IMR-90 (cell line): Measurements from ENCODE around the gene LTBP4. TPM values are rescaled to one million over a fixed set of nuclear protein-coding genes. Genes with fewer than 3 reads are reported as not detected.
"Not testable (repeated sequence)": the region's sequence is repeated elsewhere in the genome, so short reads cannot be mapped to it uniquely, and the experiment has no call there.

Experiments
- ATAC-seq: fragments of 200-7000 bp; cut with Tn5 transposase; 2 replicates; pipeline ENCODE4 v1.9.1; 2020; ENCODE audit warnings: low read depth, mild to moderate bottlenecking, moderate library complexity
- BruUV-seq: library from RNA; stranded (reverse); fragments of 400-500 nt; replicated peaks from 2 replicates; lab custom pipeline; 2021; lab: Mats Ljungman, UMichigan
- CTCF ChIA-PET: fragments of 300-600 bp; formaldehyde crosslinking; extraction: SDS; loops from one replicate; lab custom pipeline; 2021; ENCODE audit warnings: antibody characterized with exemption; lab: Yijun Ruan, JAX
- POLR2A ChIA-PET: fragments of 300-600 bp; sonication (Branson Sonifier 250); formaldehyde crosslinking; loops from one replicate; lab custom pipeline; 2022; ENCODE audit warnings: antibody characterized with exemption; ENCODE audit not compliant: unreplicated experiment; lab: Charles Lee
- DNase-seq: peaks from one replicate; pipeline ENCODE4 v3.0.0; 2013
- H2AFZ ChIP-seq: replicated peaks from 2 replicates; pipeline ENCODE3; 2013; ENCODE audit warnings: low read length, mild to moderate bottlenecking; ENCODE audit not compliant: poor library complexity
- H2AK5ac ChIP-seq: 2 replicates; pipeline ENCODE4 v1.6.1; 2013; ENCODE audit warnings: low read depth, low read length, inconsistent platforms
- H2AK9ac ChIP-seq: replicated peaks from 2 replicates; pipeline ENCODE3; 2013; ENCODE audit warnings: mild to moderate bottlenecking, low read depth, low read length, moderate library complexity; ENCODE audit not compliant: poor library complexity
- H2BK120ac ChIP-seq: 2 replicates; pipeline ENCODE4 v1.6.1; 2013; ENCODE audit warnings: low read depth, low read length, inconsistent platforms
- H2BK15ac ChIP-seq: 3 replicates; pipeline ENCODE4 v1.6.1; 2013; ENCODE audit warnings: low read depth, low read length, inconsistent platforms
- H2BK20ac ChIP-seq: 2 replicates; pipeline ENCODE4 v1.6.1; 2013; ENCODE audit warnings: low read depth, mild to moderate bottlenecking, inconsistent platforms, low read length, moderate library complexity
- H2BK5ac ChIP-seq: 2 replicates; pipeline ENCODE4 v1.6.1; 2013; ENCODE audit warnings: mild to moderate bottlenecking, low read depth, low read length, inconsistent platforms; ENCODE audit not compliant: poor library complexity, severe bottlenecking
- H3K14ac ChIP-seq: replicated peaks from 2 replicates; pipeline ENCODE4 v1.6.1; 2013; ENCODE audit warnings: low read depth, low read length, inconsistent platforms
- H3K18ac ChIP-seq: 2 replicates; pipeline ENCODE4 v1.6.1; 2013; ENCODE audit warnings: low read depth, low read length, control low read depth
- H3K23ac ChIP-seq: 2 replicates; pipeline ENCODE4 v1.6.1; 2013; ENCODE audit warnings: low read depth, low read length, inconsistent platforms
- H3K27ac ChIP-seq: 2 replicates; pipeline ENCODE4 v1.5.1; 2013; ENCODE audit warnings: mild to moderate bottlenecking, control low read depth, low read length; ENCODE audit not compliant: insufficient read depth
- H3K27me3 ChIP-seq: 2 replicates; pipeline ENCODE4 v1.6.1; 2013; ENCODE audit warnings: low read length; ENCODE audit not compliant: control insufficient read depth, insufficient read depth
- H3K36me3 ChIP-seq: 2 replicates; pipeline ENCODE4 v1.6.1; 2013; ENCODE audit warnings: low read length, mixed read lengths; ENCODE audit not compliant: control insufficient read depth, insufficient read depth
- H3K4ac ChIP-seq: 2 replicates; pipeline ENCODE4 v1.6.1; 2013; ENCODE audit warnings: low read depth, low read length, inconsistent platforms
- H3K4me1 ChIP-seq: 2 replicates; pipeline ENCODE4 v1.6.1; 2013; ENCODE audit warnings: low read length, mixed read lengths; ENCODE audit not compliant: control insufficient read depth, insufficient read depth
- H3K4me2 ChIP-seq: 2 replicates; pipeline ENCODE4 v1.6.1; 2013; ENCODE audit warnings: low read depth, mild to moderate bottlenecking, control low read depth, low read length, moderate library complexity
- H3K4me3 ChIP-seq: 2 replicates; pipeline ENCODE4 v1.5.1; 2013; ENCODE audit warnings: low read depth, mild to moderate bottlenecking, control low read depth, low read length, moderate library complexity; ENCODE audit not compliant: insufficient read depth
- H3K56ac ChIP-seq: 2 replicates; pipeline ENCODE4 v1.6.1; 2013; ENCODE audit warnings: low read length, inconsistent platforms; ENCODE audit not compliant: insufficient read depth; ENCODE audit errors: extremely low read depth
- H3K79me1 ChIP-seq, 2 experiments: 2 replicates each; pipeline ENCODE4 v1.6.1; 2013; ENCODE audit warnings: low read length in 2 of 2, inconsistent platforms in 1 of 2, low read depth in 1 of 2
- H3K9ac ChIP-seq: 2 replicates; pipeline ENCODE4 v1.6.1; 2013; ENCODE audit warnings: low read depth, low read length, control low read depth
- H3K9me1 ChIP-seq: 2 replicates; pipeline ENCODE4 v1.6.1; 2013; ENCODE audit warnings: low read length, inconsistent platforms; ENCODE audit not compliant: insufficient read depth
- H3K9me3 ChIP-seq: 2 replicates; pipeline ENCODE4 v1.6.1; 2013; ENCODE audit warnings: low read length; ENCODE audit not compliant: control insufficient read depth, insufficient read depth
- H4K20me1 ChIP-seq: 2 replicates; pipeline ENCODE4 v1.6.1; 2013; ENCODE audit warnings: low read length, inconsistent platforms; ENCODE audit not compliant: insufficient read depth
- H4K5ac ChIP-seq: 2 replicates; pipeline ENCODE4 v1.6.1; 2013; ENCODE audit warnings: mild to moderate bottlenecking, low read depth, low read length, control low read depth
- H4K8ac ChIP-seq, 2 experiments: 2 replicates each; pipeline ENCODE4 v1.6.1; 2013; ENCODE audit warnings: low read depth in 2 of 2, low read length in 2 of 2, control low read depth in 1 of 2, inconsistent platforms in 1 of 2
- H4K91ac ChIP-seq: 2 replicates; pipeline ENCODE4 v1.6.1; 2013; ENCODE audit warnings: low read depth, low read length, inconsistent platforms; ENCODE audit not compliant: insufficient read depth
- RCOR1 ChIP-seq: IDR thresholded peaks from 2 replicates; pipeline ENCODE4 v1.6.1; 2012; ENCODE audit warnings: mild to moderate bottlenecking, low read length, improper control_type of control experiment; ENCODE audit not compliant: insufficient replicate concordance
- RFX5 ChIP-seq: IDR thresholded peaks from 2 replicates; pipeline ENCODE4 v1.8.0; 2012; ENCODE audit warnings: low read depth, mild to moderate bottlenecking, low read length, moderate library complexity
- WGBS, 2 experiments: methylation state at CpG; one replicate each; pipeline versions ENCODE4 v1.1.5 to v1.1.7; 2013; ENCODE audit warnings: missing lambda C conversion rate in 2 of 2; ENCODE audit not compliant: insufficient read length in 1 of 2; ENCODE audit errors: extremely low coverage in 2 of 2; 5-methylcytosine and 5-hydroxymethylcytosine counted together
- dilution Hi-C: fragments of 300-500 bp; cut with HindIII; formaldehyde crosslinking; loops from one replicate; pipeline ENCODE4 v1.14.3; 2018; ENCODE audit warnings: low sequenced_read_pairs; ENCODE audit not compliant: unreplicated experiment
- in situ Hi-C: fragments of 300-500 bp; cut with MboI; formaldehyde crosslinking; loops from 3 replicates; pipeline ENCODE4 v1.14.3; 2019; ENCODE audit warnings: low sequenced_read_pairs, inconsistent platforms, mixed read lengths
- intact Hi-C: fragments of 100-400 bp; cut with micrococcal nuclease; formaldehyde crosslinking; loops from 2 replicates; pipeline ENCODE4 v1.10.0; 2022
- polyA plus RNA-seq, 3 experiments: library from polyadenylated mRNA; depleted of rRNA; stranded (reverse); fragments of >200 nt; gene quantifications; 2 replicates each; pipeline ENCODE4 v1.2.3, GENCODE V29; 2012; ENCODE audit warnings: low replicate concordance in 1 of 3
- total RNA-seq: library from RNA; depleted of rRNA; stranded (reverse); fragments of >200 nt; gene quantifications from 2 replicates; pipeline ENCODE4 v1.2.3, GENCODE V29; 2012

The LTBP4 gene
- total and polyA plus RNA-seq, 2 of the 4 experiments (the other 2 are of a cell fraction): 14.7 to 70.3 TPM

- H2AK5ac ChIP-seq: peak overlapping the region; percentile 95
- H4K5ac ChIP-seq: peak overlapping the region; percentile 39
- ATAC-seq (peak; percentile 3; the same call in 1 of the 2 replicates), DNase-seq (peak; percentile 74)
- H2BK120ac ChIP-seq: peak overlapping the region; percentile 93
- H3K23ac ChIP-seq: 0 out of 2 replicates have a peak overlapping the region, but pooled peaks have one; percentile 65
- H3K79me1 ChIP-seq: no peaks in the 10 kb centered on the region
- H4K8ac ChIP-seq: peak overlapping the region; percentile 54 to 91; a peak in 3 of 4 replicates
- whole genome bisulfite sequencing, 2 experiments: 65% methylated on average over 4 of the region's 8 CpGs; no CpG with 5 or more reads in 1 of the 2 experiments
- H3K56ac ChIP-seq: no peak overlapping the region
- H2AFZ ChIP-seq: peak overlapping the region; percentile 78
- no peak overlapping the region; the same call in 1 of the 2 replicates for H3K9ac ChIP-seq
- no peaks in the 10 kb centered on the region for H4K20me1 ChIP-seq
- dilution Hi-C loops: no loop called here
- H3K36me3 ChIP-seq: no peaks in the 10 kb centered on the region
- no TSS peak for BruUV-seq
- no peaks in the 10 kb centered on the region for H3K9me1 ChIP-seq
- H2AK9ac ChIP-seq: no peak overlapping the region
- H3K4me3 ChIP-seq: no peak overlapping the region
- H3K4me2 ChIP-seq: no peak overlapping the region
- peak overlapping the region; percentile 94 for H2BK20ac ChIP-seq
- in situ Hi-C loops: loop anchor here (10.0 to 25.0 kb wide), 2 partner anchors 494 to 611 kb away; partner anchors contain the start of gene HNRNPUL1
- peak overlapping the region; percentile 90 for H3K14ac ChIP-seq
- H3K27me3 ChIP-seq: no peaks in the 10 kb centered on the region
- POLR2A ChIA-PET: no interaction called here
- peak overlapping the region; percentile 49 for H3K18ac ChIP-seq
- peak overlapping the region; percentile 45; the same call in 2 of the 3 replicates for H2BK15ac ChIP-seq
- peak overlapping the region; percentile 86; the same call in 1 of the 2 replicates for H4K91ac ChIP-seq
- CTCF ChIA-PET: interaction anchor here (0.8 to 1.5 kb wide), 2 partner anchors 13 to 169 kb away, joined by 4 to 7 read pairs; no protein-coding TSS in a partner anchor
- peaks cover 10% of the 10 kb centered on the region for H3K4me1 ChIP-seq
- no peak overlapping the region for H2BK5ac ChIP-seq
- peak overlapping the region; percentile 93; the same call in 1 of the 2 replicates for H3K4ac ChIP-seq
- TF ChIP-seq RFX5: no peak
- TF ChIP-seq RCOR1: no peak
- no peaks in the 10 kb centered on the region for H3K9me3 ChIP-seq
- H3K27ac ChIP-seq: peak overlapping the region; percentile 79; the same call in 1 of the 2 replicates
- intact Hi-C loops: no loop called here
These were observed 49.7 kb downstream of the LTBP4 start for GRCh38 chr19:40650749-40651305.

- BruUV-seq, dilution Hi-C loops: not testable (repeated sequence)
These were observed 51.1 kb downstream of the LTBP4 start for GRCh38 chr19:40652303-40652702.

More at GRCh38 chr19:40652303-40652702, 51.1 kb downstream of the LTBP4 start:
- H3K4me3 ChIP-seq, H3K4me1 ChIP-seq, H3K4ac ChIP-seq, H2BK15ac ChIP-seq, H3K79me1 ChIP-seq, H3K9me1 ChIP-seq, H3K27ac ChIP-seq, H2AK5ac ChIP-seq, ATAC-seq, H3K18ac ChIP-seq, intact Hi-C loops, H2BK5ac ChIP-seq, H3K27me3 ChIP-seq, H4K91ac ChIP-seq, H2AK9ac ChIP-seq, H3K9me3 ChIP-seq, POLR2A ChIA-PET, H3K4me2 ChIP-seq, DNase-seq, H4K8ac ChIP-seq, H2BK20ac ChIP-seq, H4K5ac ChIP-seq, H3K56ac ChIP-seq, H3K23ac ChIP-seq, H3K14ac ChIP-seq, H4K20me1 ChIP-seq, H3K9ac ChIP-seq, H3K36me3 ChIP-seq, H2AFZ ChIP-seq: not testable (repeated sequence)
- peak overlapping the region; percentile 40; the same call in 1 of the 2 replicates for H2BK120ac ChIP-seq
- in situ Hi-C loops: loop anchor here (10.0 to 25.0 kb wide), 2 partner anchors 492 to 610 kb away; partner anchors contain the start of gene HNRNPUL1
- 100% methylated on average over 2 of the region's 11 CpGs; no CpG with 5 or more reads in 1 of the 2 experiments for WGBS, 2 experiments
- CTCF ChIA-PET: interaction anchor here (0.7 to 1.6 kb wide), 2 partner anchors 17 to 492 kb away, joined by 3 to 5 read pairs; no protein-coding TSS in a partner anchor
